Suprapubic skin (tissue), 3 donors: ENCODE data around the gene NIM1K.

Experiments
- POLR2AphosphoS5 ChIP-seq, 3 donors: sonication (generic); formaldehyde crosslinking; IDR thresholded peaks; one replicate each; pipeline ENCODE4 v1.6.1; 2017; ENCODE audit warnings: antibody characterized with exemption in 3 of 3
- TF ChIP-seq, protein P1 (sequence below), 2 donors: fragments of 200-600 bp in 1 of 2; fragments of 450-650 bp in 1 of 2; sonication (generic) in 1 of 2; IDR thresholded peaks; one replicate each; pipeline ENCODE4 v1.5.1; 2016 to 2019; ENCODE audit warnings: antibody characterized with exemption in 2 of 2, mild to moderate bottlenecking in 1 of 2, moderate library complexity in 1 of 2

DNA sequence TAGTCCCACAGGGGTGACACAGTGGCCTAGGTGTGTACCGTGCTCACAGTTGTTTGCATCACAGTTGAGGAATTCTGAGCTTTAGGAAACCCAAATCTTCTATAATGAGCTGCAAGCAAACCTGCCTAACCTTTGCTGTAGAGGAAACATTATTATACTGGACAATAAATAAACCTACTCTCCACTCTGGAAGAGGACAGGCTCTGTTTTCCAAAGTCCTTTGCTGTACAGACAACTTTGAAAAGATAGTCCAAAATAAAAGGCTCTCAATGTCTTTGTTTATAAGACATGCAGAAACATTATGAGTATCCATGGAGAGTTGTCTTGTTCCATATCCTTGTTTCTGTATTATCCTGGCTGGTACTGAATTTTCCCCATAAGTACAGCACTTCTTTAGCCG, 42.0 kb upstream of the NIM1K start:
- TF ChIP-seq POLR2AphosphoS5 (IDR thresholded peaks at IDR 0.05) = no peak
- TF ChIP-seq, protein P1, sequence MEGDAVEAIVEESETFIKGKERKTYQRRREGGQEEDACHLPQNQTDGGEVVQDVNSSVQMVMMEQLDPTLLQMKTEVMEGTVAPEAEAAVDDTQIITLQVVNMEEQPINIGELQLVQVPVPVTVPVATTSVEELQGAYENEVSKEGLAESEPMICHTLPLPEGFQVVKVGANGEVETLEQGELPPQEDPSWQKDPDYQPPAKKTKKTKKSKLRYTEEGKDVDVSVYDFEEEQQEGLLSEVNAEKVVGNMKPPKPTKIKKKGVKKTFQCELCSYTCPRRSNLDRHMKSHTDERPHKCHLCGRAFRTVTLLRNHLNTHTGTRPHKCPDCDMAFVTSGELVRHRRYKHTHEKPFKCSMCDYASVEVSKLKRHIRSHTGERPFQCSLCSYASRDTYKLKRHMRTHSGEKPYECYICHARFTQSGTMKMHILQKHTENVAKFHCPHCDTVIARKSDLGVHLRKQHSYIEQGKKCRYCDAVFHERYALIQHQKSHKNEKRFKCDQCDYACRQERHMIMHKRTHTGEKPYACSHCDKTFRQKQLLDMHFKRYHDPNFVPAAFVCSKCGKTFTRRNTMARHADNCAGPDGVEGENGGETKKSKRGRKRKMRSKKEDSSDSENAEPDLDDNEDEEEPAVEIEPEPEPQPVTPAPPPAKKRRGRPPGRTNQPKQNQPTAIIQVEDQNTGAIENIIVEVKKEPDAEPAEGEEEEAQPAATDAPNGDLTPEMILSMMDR (IDR thresholded peaks at IDR 0.05) = no peak
